Stimulated activated CD8-positive, alpha-beta memory T cell treated with anti-CD3 and anti-CD28 coated beads, Interleukin-7, amount 100 ng/mL, for 48 hours (primary cell): Measurements from ENCODE around the gene MECP2.

Experiments used
- DNase-seq, 2 donors: peaks; one replicate each; pipeline ENCODE4 v3.0.0-alpha.2; 2020; ENCODE audit warnings: low read depth in 1 of 2; ENCODE audit errors: extremely low read depth in 1 of 2

The MECP2 gene

GRCh38 chrX:154116426-154117211 is 19.1 kb upstream of the MECP2 start:
- no peak for DNase-seq

- no peak for DNase-seq
These were observed 18.2 kb upstream of the MECP2 start for GRCh38 chrX:154115750-154116149.

DNA sequence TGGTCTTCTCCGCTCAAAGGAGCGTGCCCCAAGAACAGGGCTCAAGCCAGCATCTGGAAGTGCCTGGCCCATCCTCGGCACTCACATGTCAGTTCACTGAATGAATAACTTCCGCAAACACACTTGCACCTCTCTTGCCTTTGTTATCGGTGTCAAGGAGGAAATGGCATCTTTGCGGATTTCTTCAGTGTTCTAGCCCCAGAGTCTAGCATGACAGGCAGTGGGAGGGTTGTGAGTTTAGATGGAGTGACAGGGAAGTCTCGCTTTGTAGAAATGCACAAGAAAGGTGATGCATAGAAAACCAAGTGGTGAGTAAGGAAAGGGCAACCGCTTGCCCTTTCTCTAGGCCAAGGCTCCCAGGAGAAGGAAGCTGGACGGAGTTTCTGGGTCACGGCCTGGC is 17.6 kb upstream of the MECP2 start:
- DNase-seq = no peak

- no peak for DNase-seq
These were observed 17.1 kb upstream of the MECP2 start for GRCh38 chrX:154114652-154115051.

- DNase-seq = no peak
These were observed 16.2 kb upstream of the MECP2 start for GRCh38 chrX:154113729-154114128.

- no peak for DNase-seq
These were observed 1.0 kb upstream of the MECP2 start for GRCh38 chrX:154098551-154098950.

DNA sequence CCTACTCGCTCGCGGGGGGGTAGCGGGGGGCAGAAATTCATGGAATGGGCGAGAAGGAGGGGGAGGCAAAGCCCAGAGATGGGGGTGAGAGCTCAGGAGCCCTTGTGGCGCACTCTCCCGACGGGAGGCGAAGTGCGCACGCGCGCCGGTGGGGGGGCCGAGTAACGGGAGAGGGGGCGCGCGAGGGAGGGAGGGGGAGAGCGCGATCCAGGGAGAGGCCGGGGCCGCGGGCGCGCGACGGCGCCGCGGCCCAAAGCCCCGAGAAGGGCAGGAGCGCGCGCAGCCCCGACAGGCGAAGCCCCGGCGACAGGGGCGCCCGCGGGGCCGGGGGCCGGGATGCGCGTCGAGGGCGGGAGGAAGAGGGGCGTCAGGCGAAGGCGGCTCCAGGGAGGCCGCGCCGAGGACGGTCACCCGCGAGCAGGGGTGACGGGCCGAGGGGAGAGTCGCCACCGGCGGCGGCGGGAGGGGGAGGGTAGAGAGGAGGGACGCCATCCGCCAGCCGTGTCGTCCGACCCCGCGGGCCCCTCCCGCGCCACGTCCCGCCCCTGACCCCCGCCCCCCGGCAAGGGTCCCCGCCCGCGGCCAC is 421 bp downstream of the MECP2 start:
- DNase-seq = peak; percentile 16 to 34

DNA sequence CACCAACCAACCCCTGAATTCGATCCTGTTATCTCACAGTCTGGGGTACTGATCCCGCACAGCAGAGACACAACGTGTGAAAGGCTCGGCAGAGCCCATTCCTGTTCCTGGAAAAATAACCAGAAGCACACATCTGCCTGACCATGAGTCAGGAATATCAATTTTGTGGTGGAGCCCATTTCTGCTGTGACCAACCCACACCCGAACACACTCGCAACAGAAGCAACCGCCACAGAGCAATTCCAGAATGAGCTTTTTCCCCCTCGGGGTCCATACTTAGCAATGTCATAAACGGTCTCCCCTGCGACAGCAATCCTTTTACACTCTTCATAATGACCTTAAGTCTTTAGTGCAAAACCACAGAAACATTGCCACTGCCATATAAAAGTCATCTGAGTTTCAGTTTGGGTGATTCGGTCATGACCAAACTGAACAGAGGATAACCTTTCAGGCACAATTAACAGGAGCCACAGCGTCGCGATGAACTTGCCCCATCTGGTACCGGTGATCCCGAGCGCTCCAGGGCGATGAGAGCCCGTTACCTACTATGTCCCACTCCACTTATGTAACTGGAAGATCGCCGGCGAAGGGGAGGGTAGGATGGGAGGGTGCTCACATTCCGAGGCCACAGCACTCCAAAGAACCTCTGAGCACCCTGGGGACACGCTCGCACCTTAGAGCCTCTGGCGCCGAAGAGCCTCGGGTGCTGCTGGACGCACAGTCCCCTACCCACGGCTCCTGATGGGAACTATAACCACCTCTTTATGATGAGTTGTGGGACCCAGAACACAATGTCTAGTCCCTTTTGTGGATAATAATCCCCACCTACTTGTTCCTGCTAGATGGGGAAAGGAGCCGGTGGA is 1.1 kb downstream of the MECP2 start:
- no peak for DNase-seq

- DNase-seq = no peak
These were observed 2.7 kb downstream of the MECP2 start for GRCh38 chrX:154094833-154095232.

DNA sequence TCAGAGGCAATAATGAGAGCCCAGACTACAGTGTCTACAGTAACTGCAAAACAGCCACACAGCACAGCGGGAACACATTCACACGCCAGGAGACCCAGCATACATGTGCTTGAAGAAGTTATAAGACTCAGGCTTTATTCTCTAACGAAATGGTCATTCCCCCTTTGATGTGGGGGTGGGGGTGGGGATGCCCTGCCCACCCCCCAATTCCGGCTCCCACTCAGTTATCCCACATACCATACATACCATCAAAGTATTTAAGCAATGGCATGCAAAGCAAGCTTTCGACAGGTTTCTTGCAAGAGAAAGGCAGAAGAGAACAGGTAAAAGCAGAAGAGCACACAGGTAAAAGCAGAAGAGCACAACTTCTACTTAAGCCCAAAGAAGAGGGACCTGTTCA is 3.6 kb downstream of the MECP2 start:
- DNase-seq = no peak

- no peak for DNase-seq
These were observed 5.1 kb downstream of the MECP2 start for GRCh38 chrX:154092371-154092770.

- DNase-seq = no peak
These were observed 5.8 kb downstream of the MECP2 start for GRCh38 chrX:154091678-154092077.

- DNase-seq = no peak
These were observed 6.8 kb downstream of the MECP2 start for GRCh38 chrX:154090731-154091130.

DNA sequence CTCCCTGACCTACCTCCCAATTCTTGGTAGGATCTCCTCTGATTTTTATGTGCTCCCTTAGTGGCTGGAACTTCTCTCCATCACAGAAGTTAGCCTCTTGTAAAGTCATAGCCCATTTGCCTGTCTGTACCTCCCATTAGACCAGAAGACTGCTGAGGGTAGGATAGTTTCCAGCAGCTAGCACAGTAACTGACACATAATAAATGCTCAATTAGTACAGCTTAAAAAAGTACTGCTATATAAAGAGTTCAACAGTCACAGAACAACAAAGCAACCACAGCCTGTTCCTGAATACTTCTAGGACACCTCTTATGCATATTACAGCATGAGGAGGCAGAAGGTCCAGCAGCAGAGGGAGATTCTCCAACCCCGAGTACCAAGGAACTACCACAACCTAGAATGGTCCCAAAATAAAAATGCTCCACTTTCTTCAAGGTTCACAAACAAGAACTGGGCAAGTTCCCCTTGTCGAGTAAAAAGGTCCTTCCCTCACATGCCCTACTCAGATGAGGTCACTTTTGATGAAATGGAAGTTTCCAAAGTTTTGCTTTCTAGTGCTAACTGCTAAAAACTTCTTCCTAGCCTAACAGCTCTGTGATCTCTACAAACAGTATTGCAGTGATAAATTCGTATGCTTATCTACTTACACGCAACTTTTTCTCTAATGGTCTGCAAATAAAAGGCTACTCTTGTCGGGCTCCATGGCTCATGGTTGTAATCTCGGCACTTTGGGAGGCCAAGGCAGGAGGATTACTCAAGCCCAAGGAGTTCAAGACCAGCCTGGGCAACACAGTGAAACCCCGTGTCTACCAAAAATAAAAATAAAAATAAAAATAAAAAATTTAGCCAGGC is 12.8 kb downstream of the MECP2 start:
- DNase-seq = no peak

DNA sequence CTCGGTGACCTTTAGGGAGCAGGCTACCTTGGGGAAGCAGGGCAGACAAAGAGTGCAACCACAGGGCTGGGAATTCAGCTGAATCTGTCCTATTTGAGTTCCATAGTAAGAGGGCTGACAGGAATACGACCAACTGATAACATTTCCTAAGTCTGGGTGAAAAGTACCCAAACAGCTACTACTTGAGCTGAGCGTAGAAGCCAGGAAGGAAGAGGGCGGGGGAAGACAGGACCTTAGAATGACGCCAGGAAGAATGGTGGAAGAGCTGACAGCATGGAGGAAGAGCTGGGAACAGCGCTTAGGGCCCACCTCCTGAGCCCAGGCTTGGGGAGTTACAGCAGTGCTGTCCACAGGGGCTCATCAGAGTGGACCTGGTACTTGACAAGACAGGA is 14.4 kb downstream of the MECP2 start:
- no peak for DNase-seq

GRCh38 chrX:154082396-154083125 is 15.0 kb downstream of the MECP2 start:
- no peak for DNase-seq

- no peak for DNase-seq
These were observed 20.4 kb downstream of the MECP2 start for GRCh38 chrX:154077101-154077500.

GRCh38 chrX:154074199-154074598 is 23.3 kb downstream of the MECP2 start:
- DNase-seq = no peak

DNA sequence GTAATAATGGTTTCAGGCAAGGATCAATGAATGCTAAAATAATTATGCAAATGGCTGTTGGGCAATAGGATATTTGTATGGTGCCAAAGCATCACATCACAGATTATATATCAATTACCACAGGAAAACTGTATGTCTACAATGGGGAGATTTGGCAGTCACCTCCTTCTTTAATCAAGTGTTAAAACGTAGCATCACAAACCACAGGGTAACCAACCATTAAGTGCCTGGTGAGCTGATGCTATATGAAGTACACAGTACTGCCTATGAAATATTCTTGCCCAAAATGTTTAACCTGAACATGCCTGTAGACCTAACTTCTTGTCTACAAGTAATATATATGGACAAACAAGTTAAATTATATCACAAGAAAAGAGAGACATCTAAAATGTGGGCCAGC is 25.3 kb downstream of the MECP2 start:
- no peak for DNase-seq

DNA sequence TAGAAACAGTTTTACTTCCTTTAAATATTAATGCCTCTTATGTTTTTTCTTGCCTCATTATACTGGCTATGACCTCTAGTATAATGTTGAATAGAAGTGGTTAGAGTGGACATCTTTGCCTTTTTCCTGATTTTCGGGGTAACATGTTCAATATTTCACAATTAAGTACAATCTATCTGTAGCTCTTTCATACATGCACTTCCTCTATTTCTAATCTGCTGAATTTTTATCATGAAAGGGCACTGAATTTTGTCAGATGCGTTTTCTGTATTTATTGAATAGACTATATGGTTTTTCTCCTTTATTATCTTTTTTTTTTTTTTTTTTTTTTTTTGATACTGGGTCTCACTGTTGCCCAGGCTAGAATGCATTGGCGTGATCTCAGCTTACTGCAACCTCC is 29.0 kb downstream of the MECP2 start:
- no peak for DNase-seq
